Measurements from ENCODE around the gene C1orf198.

The C1orf198 gene

GRCh38 chr1:230790026-230790425 is 78.3 kb downstream of the C1orf198 start:
- in situ Hi-C loops (cut with HindIII; ENCODE audit: low sequenced_read_pairs), result no loop called here

DNA sequence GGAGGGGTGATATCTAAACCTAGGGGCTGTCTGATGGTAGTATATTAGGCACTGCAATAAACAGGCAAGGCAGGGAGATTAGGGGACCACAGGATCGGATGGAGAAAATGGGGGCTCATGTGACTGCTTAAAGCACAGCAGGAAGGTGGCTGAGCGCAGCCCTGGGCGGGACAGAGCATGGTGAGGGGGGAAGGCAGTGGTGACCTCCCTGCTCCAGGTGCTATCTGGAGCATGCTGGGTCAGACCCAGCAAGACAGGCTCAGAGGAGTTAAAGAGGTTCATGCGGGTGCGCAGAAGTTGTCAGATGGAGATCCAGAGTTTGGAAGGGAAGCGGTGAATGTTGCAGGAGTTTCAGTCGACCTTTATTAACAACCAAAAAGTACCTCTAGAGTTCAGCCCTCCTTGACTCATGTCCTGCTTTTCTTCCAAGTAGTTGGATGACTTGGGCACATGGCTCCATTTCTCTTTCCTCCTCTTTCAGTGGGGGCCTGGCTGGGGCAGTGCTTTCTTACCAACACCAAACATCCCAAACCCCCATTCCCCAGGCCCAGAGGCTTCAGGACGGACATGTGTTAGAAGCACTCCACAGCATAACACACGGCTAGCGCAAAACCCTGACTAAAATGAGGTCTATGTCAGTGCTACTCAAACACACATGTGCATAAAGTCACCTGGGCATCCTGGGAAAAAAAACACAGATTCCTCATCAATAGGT is 79.6 kb downstream of the C1orf198 start:
- in situ Hi-C loops (cut with HindIII; ENCODE audit: low sequenced_read_pairs), result no loop called here

DNA sequence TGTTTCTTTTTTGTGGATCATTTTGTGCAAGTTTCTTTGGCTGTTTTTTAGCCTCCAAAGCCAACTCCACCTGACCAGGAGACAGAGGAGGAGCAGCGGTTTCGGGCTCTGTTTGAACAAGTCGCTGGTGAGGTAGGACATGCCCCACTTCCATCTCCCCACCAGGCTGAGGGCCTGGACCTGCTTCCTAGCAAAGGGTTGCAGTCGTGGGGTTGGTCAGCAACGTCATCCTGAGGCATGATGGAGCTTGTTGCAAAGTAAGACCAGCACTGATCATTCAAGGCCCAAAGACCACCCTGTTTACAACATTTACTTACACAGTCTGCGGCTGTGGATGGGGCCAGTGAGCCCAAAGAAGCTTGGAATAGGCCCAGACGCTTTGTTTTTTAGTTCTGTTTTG is 80.8 kb downstream of the C1orf198 start:
- in situ Hi-C loops (cut with HindIII; ENCODE audit: low sequenced_read_pairs), result no loop called here
